Spleen (tissue), 7 donors: Measurements from ENCODE around the gene RNF11.
"Not testable (repeated sequence)": the region's sequence is repeated elsewhere in the genome, so short reads cannot be mapped to it uniquely, and the experiment has no call there.

Experiments used
- POLR2A ChIP-seq, 3 donors: fragments of 450-650 bp; IDR thresholded peaks; one replicate each; pipeline ENCODE4 v1.5.1; 2017; ENCODE audit warnings: antibody characterized with exemption in 3 of 3, mild to moderate bottlenecking in 1 of 3
- POLR2AphosphoS5 ChIP-seq, 3 donors: sonication (generic); formaldehyde crosslinking; IDR thresholded peaks; one replicate each; pipeline ENCODE4 v1.5.1; 2017; ENCODE audit warnings: antibody characterized with exemption in 3 of 3
- TF ChIP-seq, protein P1 (sequence below), 11 experiments: fragments of 200-600 bp in 7 of 11; fragments of 450-650 bp in 4 of 11; sonication (generic) in 4 of 11; IDR thresholded peaks in 8 of 11; conservative IDR thresholded peaks in 3 of 11; 1 replicate in 7 of 11; 2 replicates in 4 of 11; pipeline versions ENCODE4 v1.4.0 to v1.8.0; 2016 to 2021; ENCODE audit warnings: antibody characterized with exemption in 11 of 11, inconsistent platforms in 4 of 11, mild to moderate bottlenecking in 1 of 11
- donor health status: DM: no; HTN: no; CAD: no; lungs with moderate emphysema.
- donor health status: DM: no; HTN: no; CAD: no.
- donor health status: DM: no; HTN: no; CAD: no.

DNA sequence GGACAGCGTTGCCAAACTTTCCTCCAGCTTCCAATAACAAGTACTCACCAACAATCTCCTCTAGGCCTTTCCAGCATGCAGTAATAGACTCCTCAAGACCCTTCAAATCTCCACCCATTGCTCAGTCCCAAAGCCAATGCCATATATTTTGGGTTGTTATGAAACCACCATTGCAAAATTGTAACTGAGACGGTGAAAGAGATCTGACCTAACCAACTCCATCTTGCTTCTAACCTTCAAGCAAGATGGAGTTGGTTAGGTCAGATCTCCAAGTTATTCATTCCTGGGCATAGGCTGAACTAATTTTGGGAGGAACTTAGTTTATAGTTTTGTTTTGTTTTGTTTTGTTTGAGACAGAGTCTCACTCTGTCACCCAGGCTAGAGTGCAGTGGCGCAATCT, 14.5 kb upstream of the RNF11 start:
- TF ChIP-seq, protein P1, sequence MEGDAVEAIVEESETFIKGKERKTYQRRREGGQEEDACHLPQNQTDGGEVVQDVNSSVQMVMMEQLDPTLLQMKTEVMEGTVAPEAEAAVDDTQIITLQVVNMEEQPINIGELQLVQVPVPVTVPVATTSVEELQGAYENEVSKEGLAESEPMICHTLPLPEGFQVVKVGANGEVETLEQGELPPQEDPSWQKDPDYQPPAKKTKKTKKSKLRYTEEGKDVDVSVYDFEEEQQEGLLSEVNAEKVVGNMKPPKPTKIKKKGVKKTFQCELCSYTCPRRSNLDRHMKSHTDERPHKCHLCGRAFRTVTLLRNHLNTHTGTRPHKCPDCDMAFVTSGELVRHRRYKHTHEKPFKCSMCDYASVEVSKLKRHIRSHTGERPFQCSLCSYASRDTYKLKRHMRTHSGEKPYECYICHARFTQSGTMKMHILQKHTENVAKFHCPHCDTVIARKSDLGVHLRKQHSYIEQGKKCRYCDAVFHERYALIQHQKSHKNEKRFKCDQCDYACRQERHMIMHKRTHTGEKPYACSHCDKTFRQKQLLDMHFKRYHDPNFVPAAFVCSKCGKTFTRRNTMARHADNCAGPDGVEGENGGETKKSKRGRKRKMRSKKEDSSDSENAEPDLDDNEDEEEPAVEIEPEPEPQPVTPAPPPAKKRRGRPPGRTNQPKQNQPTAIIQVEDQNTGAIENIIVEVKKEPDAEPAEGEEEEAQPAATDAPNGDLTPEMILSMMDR (IDR thresholded peaks at IDR 0.05 in 8 of 11, conservative IDR thresholded peaks at IDR 0.05 in 3 of 11): not testable (repeated sequence)
- not testable (repeated sequence) for TF ChIP-seq POLR2AphosphoS5, POLR2A (IDR thresholded peaks at IDR 0.05)
